Adipocyte (in vitro differentiated cells): ENCODE data around the gene MBD3L4.
"Not testable (repeated sequence)": the region's sequence is repeated elsewhere in the genome, so short reads cannot be mapped to it uniquely, and the experiment has no call there.

Experiments
- DNase-seq: peaks from one replicate; pipeline ENCODE4 v3.0.0-alpha.2; 2015; ENCODE audit warnings: low read depth
- H3K27me3 ChIP-seq: replicated peaks from 2 replicates; pipeline ENCODE4 v1.7.0; 2013; ENCODE audit warnings: mild to moderate bottlenecking, low read length, moderate library complexity; ENCODE audit not compliant: control insufficient read depth, insufficient read depth
- H3K36me3 ChIP-seq: 2 replicates; pipeline ENCODE4 v1.7.0; 2013; ENCODE audit warnings: low read length, mild to moderate bottlenecking, moderate library complexity; ENCODE audit not compliant: control insufficient read depth, insufficient read depth, severe bottlenecking
- H3K4me1 ChIP-seq: 2 replicates; pipeline ENCODE4 v1.7.0; 2013; ENCODE audit warnings: mild to moderate bottlenecking, low read length, moderate library complexity; ENCODE audit not compliant: control insufficient read depth, insufficient read depth
- H3K4me3 ChIP-seq: 2 replicates; pipeline ENCODE4 v1.7.0; 2013; ENCODE audit warnings: mild to moderate bottlenecking, low read length, moderate library complexity
- H3K9ac ChIP-seq: 2 replicates; pipeline ENCODE4 v1.7.0; 2013; ENCODE audit warnings: mild to moderate bottlenecking, low read length, moderate library complexity
- H3K9me3 ChIP-seq: 2 replicates; pipeline ENCODE4 v1.7.0; 2013; ENCODE audit warnings: mild to moderate bottlenecking, low read length, moderate library complexity; ENCODE audit not compliant: control insufficient read depth

Gene MBD3L4

DNA sequence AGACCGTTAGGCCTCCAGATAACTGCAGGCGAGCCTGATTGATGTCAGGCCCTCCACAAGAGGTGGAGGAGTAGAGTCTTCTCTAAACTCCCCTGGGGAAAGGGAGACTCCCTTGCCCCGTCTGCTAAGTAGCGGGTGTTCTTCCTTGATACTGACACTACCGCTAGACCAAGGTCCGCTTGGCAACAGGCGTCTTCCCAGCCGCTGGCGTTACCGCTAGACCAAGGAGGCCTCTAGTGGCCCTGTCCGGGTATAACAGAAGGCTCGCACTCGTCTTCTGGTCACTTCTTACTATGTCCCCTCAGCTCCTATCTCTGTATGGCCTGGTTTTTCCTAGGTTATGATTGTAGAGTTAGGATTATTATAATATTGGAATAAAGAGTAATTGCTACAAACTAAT, 27.1 kb upstream of the MBD3L4 start:
- not testable (repeated sequence) for H3K36me3 ChIP-seq, H3K9ac ChIP-seq, H3K27me3 ChIP-seq, DNase-seq, H3K4me3 ChIP-seq, H3K4me1 ChIP-seq, H3K9me3 ChIP-seq

DNA sequence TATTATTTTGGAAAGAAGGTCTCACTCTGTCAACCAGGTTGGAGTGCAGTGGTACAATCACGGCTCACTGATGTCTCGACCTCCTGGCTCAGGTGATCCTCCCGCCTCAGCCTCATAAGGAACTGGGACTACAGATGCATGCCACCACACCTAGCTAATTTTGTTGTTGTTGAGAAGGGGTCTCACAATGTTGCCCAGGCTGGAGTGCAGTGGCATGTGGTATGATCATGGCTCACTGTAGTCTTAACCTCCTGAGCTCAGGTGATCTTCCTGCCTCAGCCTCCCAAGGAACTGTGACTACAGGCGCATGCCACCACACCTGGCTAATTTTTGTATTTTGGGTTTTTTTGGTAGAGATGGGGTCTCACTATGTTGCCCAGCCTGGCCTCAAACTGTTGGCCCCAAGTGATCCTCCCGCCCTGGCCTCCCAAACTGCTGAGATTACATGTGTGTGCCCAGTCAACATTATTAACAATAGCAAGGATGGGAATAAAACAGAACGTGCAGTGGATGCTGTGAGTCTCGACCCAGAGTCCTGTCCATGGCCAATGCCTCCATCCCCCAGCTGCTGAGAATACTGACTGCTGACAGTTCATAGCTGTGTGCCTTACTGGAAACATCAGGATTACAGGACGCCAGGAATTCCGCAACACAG, 23.9 kb upstream of the MBD3L4 start:
- H3K36me3 ChIP-seq = no peaks in the 10 kb centered on the region
- no peaks in the 10 kb centered on the region for H3K9me3 ChIP-seq
- H3K9ac ChIP-seq = no peak overlapping the region
- H3K27me3 ChIP-seq = no peaks in the 10 kb centered on the region
- no peak for DNase-seq
- no peak overlapping the region for H3K4me3 ChIP-seq
- no peaks in the 10 kb centered on the region for H3K4me1 ChIP-seq

DNA sequence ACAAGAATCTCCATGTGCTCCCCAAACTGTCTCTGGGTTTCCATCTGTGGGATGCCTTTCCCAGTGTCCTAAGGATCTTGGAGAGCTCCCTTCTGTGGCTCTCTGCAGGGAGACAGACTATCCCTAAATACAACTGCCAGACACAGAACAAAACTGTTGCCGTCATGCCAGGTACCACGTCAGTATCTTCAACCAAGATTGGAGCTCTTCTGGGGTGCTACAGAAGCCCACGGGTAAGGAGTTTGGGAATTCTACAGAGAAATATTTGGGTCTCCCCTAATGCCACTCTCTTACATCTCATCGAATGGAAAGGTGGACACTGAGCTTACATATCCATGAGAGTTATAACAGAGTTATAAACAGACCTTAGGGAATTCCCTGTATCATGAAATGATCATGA, 23.4 kb upstream of the MBD3L4 start:
- H3K27me3 ChIP-seq = no peaks in the 10 kb centered on the region
- H3K9ac ChIP-seq = no peak overlapping the region
- no peaks in the 10 kb centered on the region for H3K4me1 ChIP-seq
- H3K9me3 ChIP-seq = no peaks in the 10 kb centered on the region
- H3K4me3 ChIP-seq = no peak overlapping the region
- no peak for DNase-seq
- no peaks in the 10 kb centered on the region for H3K36me3 ChIP-seq

DNA sequence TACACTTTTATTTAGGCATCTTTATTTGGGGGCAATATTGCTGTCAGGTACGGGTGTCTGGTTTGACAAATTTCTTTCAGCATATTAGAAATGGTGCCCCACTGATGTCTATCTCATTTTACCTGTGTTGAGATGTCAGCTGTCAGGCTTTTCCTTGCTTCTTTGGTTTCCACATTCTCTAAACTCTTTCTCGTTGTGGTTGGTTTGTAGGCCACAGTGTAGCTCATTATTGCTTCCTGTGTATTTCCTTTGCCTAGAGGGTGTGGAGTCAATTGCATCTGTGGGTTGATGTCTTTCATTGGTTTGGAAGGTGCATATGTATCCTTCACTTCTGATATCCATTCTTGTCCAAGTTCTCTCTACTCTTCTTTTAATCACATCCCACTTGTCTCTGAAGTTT, 20.0 kb upstream of the MBD3L4 start:
- not testable (repeated sequence) for DNase-seq, H3K27me3 ChIP-seq, H3K9me3 ChIP-seq, H3K9ac ChIP-seq, H3K36me3 ChIP-seq, H3K4me3 ChIP-seq, H3K4me1 ChIP-seq

DNA sequence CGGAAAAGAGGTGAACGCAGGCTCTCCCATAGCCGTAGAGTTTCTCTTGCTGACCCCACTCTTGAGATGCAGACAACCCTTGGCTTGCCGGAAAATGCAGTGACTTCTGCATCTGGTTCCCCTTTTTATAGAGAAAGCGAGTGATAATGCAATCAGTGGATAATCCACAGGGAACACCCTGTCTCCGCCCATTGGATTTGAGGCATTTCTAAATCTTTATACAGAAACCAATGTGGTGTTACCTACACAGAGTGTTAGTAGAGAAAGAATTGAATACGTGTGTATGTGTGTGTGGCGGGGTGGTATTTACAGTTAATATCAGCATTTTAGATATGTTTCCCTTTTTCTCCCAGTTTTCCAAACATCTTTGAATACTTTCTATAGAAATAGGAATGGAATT, 18.6 kb upstream of the MBD3L4 start, which contains the start of gene MBD3L3:
TSS of gene MBD3L3 (minus strand) at position 101 of the 400 bp plus-strand sequence. CDS start at position 30, 71 bp downstream.
- H3K9ac ChIP-seq, DNase-seq, H3K27me3 ChIP-seq, H3K36me3 ChIP-seq, H3K4me3 ChIP-seq, H3K4me1 ChIP-seq, H3K9me3 ChIP-seq: not testable (repeated sequence)

DNA sequence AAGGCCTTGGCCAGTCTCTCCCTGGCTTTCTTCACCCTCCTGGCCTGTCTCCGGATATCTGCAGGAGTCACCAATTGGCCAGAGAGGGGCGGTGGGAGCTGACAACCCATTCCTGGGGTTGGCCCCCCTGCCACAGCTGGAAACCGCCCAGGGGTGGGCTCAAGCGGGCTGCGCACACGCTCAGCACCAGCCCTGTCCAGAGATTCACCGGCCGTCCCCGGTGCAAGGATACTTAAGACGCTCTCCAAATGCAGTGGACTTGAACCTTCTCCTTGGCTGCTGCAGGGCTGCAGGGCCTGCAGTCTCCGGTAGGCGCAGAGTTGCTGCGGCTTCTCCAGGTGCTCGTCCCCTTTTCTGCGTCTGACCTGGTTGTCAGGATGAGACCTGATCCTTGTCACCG, 16.4 kb upstream of the MBD3L4 start:
- H3K4me3 ChIP-seq, H3K27me3 ChIP-seq, H3K9ac ChIP-seq, H3K9me3 ChIP-seq, DNase-seq, H3K4me1 ChIP-seq, H3K36me3 ChIP-seq: not testable (repeated sequence)

DNA sequence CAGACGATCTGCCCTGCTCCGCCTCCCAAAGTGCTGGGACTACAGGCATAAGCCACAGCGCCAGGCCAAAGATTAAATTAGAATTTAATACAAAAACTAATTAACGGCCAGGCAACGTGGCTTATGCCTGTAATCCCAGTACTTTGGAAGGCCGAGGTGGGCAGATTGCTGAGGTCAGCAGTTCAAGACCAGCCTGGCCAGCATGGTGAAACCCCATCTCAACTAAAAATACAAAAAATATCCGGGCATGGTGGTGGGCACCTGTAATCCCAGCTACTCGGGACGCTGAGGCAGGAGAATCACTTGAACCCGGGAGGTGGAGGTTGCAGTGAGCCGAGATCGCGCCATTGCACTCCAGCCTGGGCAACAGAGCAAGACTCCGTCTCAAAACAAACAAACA, 15.7 kb upstream of the MBD3L4 start:
- H3K4me1 ChIP-seq, H3K9ac ChIP-seq, DNase-seq, H3K27me3 ChIP-seq, H3K9me3 ChIP-seq, H3K36me3 ChIP-seq, H3K4me3 ChIP-seq: not testable (repeated sequence)

DNA sequence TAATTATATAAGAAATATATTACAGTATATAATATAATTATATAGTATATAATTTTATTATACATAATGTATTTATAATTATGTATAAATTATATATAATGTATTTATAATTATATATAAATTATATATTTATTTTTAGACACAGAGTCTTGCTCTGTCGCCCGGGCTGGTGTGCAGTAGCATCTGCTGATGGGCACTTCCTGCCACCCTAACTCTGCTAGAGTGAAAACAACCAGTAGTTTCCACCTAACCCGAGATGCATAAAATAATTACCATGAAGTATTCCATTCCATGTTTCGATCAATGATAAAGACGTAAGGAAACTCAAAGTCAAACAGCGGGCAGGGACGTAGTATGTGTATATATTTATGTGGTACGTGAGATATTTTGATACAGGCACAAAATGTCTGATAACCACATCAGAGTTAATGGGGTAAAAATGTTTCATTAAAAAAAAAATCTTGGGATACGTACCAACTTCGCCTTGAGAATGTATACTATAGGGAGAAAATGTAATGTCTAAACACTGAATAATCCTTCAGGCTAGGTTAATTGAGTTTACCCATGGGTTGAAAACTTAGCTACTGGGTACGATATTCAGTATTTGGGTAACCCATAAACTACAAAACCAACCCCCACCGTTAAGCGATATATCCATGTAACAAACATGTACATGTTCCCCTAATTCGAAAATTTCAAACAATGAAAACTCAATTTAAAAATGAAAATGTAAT, 14.8 kb upstream of the MBD3L4 start:
- H3K36me3 ChIP-seq, H3K9me3 ChIP-seq, H3K4me3 ChIP-seq, DNase-seq, H3K27me3 ChIP-seq, H3K4me1 ChIP-seq, H3K9ac ChIP-seq: not testable (repeated sequence)

DNA sequence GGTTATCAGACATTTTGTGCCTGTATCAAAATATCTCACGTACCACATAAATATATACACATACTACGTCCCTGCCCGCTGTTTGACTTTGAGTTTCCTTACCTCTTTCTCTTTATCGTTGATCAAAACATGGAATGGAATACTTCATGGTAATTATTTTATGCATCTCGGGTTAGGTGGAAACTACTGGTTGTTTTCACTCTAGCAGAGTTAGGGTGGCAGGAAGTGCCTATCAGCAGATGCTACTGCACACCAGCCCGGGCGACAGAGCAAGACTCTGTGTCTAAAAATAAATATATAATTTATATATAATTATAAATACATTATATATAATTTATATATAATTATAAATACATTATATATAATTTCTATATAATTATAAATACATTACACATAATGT, 12.9 kb upstream of the MBD3L4 start:
- H3K4me3 ChIP-seq, H3K27me3 ChIP-seq, H3K36me3 ChIP-seq, H3K9me3 ChIP-seq, H3K4me1 ChIP-seq, H3K9ac ChIP-seq, DNase-seq: not testable (repeated sequence)

DNA sequence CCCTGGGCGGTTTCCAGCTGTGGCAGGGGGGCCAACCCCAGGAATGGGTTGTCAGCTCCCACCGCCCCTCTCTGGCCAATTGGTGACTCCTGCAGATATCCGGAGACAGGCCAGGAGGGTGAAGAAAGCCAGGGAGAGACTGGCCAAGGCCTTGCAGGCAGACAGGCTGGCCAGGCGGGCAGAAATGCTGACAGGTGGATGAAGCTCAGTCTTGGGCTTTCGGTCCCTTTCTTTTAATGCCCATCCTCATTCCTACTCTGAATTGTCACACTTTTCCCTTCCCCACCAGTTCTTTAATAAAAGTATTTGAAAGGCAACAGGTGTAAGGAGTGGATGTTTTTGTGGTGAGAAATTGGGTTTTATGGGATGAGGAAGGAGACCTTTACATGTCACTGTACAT, 11.4 kb upstream of the MBD3L4 start:
- DNase-seq, H3K27me3 ChIP-seq, H3K9ac ChIP-seq, H3K4me1 ChIP-seq, H3K9me3 ChIP-seq, H3K4me3 ChIP-seq, H3K36me3 ChIP-seq: not testable (repeated sequence)

DNA sequence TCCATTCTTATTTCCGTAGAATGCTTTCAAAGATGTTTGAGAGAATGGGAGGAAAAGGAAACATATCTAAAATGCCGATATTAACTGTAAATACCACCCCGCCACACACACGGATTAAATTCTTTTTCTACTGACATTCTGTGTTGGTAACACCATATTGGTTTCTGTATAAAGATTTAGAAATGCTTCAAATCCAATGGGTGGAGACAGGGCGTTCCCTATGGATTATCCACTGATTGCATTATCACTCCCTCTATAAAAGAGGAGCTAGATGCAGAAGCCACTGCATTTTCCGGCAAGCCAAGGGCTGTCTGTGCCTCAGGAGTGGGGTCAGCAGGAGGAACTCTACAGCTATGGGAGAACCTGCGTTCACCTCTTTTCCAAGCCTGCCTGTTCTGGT, 9.0 kb upstream of the MBD3L4 start, which contains the start of gene MBD3L2:
TSS of gene MBD3L2 (plus strand) at position 301 of the 400 bp plus-strand sequence. CDS start at position 354, 53 bp downstream.
- DNase-seq, H3K4me1 ChIP-seq, H3K27me3 ChIP-seq: not testable (repeated sequence)

DNA sequence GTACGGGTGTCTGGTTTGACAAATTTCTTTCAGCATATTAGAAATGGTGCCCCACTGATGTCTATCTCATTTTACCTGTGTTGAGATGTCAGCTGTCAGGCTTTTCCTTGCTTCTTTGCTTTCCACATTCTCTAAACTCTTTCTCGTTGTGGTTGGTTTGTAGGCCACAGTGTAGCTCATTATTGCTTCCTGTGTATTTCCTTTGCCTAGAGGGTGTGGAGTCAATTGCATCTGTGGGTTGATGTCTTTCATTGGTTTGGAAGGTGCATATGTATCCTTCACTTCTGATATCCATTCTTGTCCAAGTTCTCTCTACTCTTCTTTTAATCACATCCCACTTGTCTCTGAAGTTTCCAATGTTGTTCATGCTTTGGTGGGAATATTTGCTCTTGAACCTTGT, 1.6 kb upstream of the MBD3L4 start:
- H3K9ac ChIP-seq, DNase-seq, H3K4me3 ChIP-seq: not testable (repeated sequence)

More for the DNA sequence above, 9.0 kb upstream of the MBD3L4 start, which contains the start of gene MBD3L2:
- not testable (repeated sequence) for H3K9me3 ChIP-seq, H3K36me3 ChIP-seq, H3K4me3 ChIP-seq, H3K9ac ChIP-seq

More for the DNA sequence above, 1.6 kb upstream of the MBD3L4 start:
- not testable (repeated sequence) for H3K36me3 ChIP-seq, H3K9me3 ChIP-seq, H3K4me1 ChIP-seq, H3K27me3 ChIP-seq
